ENCODE data around the gene ESR2.

- TF ChIP-seq POLR2A (IDR thresholded peaks at IDR 0.05), result no peak
- TF ChIP-seq, protein P1, sequence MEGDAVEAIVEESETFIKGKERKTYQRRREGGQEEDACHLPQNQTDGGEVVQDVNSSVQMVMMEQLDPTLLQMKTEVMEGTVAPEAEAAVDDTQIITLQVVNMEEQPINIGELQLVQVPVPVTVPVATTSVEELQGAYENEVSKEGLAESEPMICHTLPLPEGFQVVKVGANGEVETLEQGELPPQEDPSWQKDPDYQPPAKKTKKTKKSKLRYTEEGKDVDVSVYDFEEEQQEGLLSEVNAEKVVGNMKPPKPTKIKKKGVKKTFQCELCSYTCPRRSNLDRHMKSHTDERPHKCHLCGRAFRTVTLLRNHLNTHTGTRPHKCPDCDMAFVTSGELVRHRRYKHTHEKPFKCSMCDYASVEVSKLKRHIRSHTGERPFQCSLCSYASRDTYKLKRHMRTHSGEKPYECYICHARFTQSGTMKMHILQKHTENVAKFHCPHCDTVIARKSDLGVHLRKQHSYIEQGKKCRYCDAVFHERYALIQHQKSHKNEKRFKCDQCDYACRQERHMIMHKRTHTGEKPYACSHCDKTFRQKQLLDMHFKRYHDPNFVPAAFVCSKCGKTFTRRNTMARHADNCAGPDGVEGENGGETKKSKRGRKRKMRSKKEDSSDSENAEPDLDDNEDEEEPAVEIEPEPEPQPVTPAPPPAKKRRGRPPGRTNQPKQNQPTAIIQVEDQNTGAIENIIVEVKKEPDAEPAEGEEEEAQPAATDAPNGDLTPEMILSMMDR (IDR thresholded peaks at IDR 0.05), result no peak
These were observed 224.4 kb downstream of the ESR2 start for GRCh38 chr14:64069634-64070359.
